GM21723 (cell line): ENCODE data around the gene KCTD16.
A peak's percentile ranks its signal among the peaks of the same experiment; 100 is the strongest.

Source experiments
- ATAC-seq: cut with Tn5 transposase; IDR thresholded peaks from one replicate; pipeline ENCODE4 v1.9.1; 2021; ENCODE audit warnings: mild to moderate bottlenecking, moderate library complexity; ENCODE audit not compliant: unreplicated experiment

The KCTD16 gene

GRCh38 chr5:144329681-144330080 is 159.0 kb downstream of the KCTD16 start:
- no peak for ATAC-seq

GRCh38 chr5:144331361-144331760 is 160.7 kb downstream of the KCTD16 start:
- ATAC-seq, result no peak

- ATAC-seq, result no peak
These were observed 161.6 kb downstream of the KCTD16 start for GRCh38 chr5:144332265-144332664.

GRCh38 chr5:144333336-144333920 is 162.8 kb downstream of the KCTD16 start:
- peak; percentile 65 for ATAC-seq

GRCh38 chr5:144335561-144335960 is 164.9 kb downstream of the KCTD16 start:
- peak; percentile 71 for ATAC-seq

GRCh38 chr5:144336191-144336961 is 165.7 kb downstream of the KCTD16 start:
- ATAC-seq, result no peak

GRCh38 chr5:144352330-144352729 is 181.7 kb downstream of the KCTD16 start:
- no peak for ATAC-seq

- ATAC-seq, result no peak
These were observed 182.2 kb downstream of the KCTD16 start for GRCh38 chr5:144352732-144353317.

- no peak for ATAC-seq
These were observed 185.8 kb downstream of the KCTD16 start for GRCh38 chr5:144356489-144356888.

- ATAC-seq, result no peak
These were observed 190.7 kb downstream of the KCTD16 start for GRCh38 chr5:144361406-144361805.

GRCh38 chr5:144365885-144366284 is 195.2 kb downstream of the KCTD16 start:
- no peak for ATAC-seq

GRCh38 chr5:144367991-144368390 is 197.3 kb downstream of the KCTD16 start:
- no peak for ATAC-seq

- no peak for ATAC-seq
These were observed 197.9 kb downstream of the KCTD16 start for GRCh38 chr5:144368556-144368955.

GRCh38 chr5:144369006-144369405 is 198.3 kb downstream of the KCTD16 start:
- ATAC-seq, result no peak

- ATAC-seq, result no peak
These were observed 199.6 kb downstream of the KCTD16 start for GRCh38 chr5:144370273-144370672.

- no peak for ATAC-seq
These were observed 204.0 kb downstream of the KCTD16 start for GRCh38 chr5:144374637-144375036.

- no peak for ATAC-seq
These were observed 206.5 kb downstream of the KCTD16 start for GRCh38 chr5:144377207-144377606.

GRCh38 chr5:144378681-144379080 is 208.0 kb downstream of the KCTD16 start:
- no peak for ATAC-seq

- ATAC-seq, result peak; percentile 52
These were observed 214.9 kb downstream of the KCTD16 start for GRCh38 chr5:144385597-144385996.

GRCh38 chr5:144386315-144386714 is 215.6 kb downstream of the KCTD16 start:
- no peak for ATAC-seq

GRCh38 chr5:144390133-144390532 is 219.5 kb downstream of the KCTD16 start:
- no peak for ATAC-seq

- no peak for ATAC-seq
These were observed 220.4 kb downstream of the KCTD16 start for GRCh38 chr5:144391044-144391443.
